CD4-positive, alpha-beta T cell treated with Interleukin-1 beta for 1 hour (primary cell): Measurements from ENCODE around the gene P2RX2.
"Not testable (repeated sequence)": the region's sequence is repeated elsewhere in the genome, so short reads cannot be mapped to it uniquely, and the experiment has no call there.

Experiments
- DNase-seq, 2 donors: peaks; one replicate each; pipeline ENCODE4 v3.0.0-alpha.2; 2020 to 2022

Gene P2RX2

DNA sequence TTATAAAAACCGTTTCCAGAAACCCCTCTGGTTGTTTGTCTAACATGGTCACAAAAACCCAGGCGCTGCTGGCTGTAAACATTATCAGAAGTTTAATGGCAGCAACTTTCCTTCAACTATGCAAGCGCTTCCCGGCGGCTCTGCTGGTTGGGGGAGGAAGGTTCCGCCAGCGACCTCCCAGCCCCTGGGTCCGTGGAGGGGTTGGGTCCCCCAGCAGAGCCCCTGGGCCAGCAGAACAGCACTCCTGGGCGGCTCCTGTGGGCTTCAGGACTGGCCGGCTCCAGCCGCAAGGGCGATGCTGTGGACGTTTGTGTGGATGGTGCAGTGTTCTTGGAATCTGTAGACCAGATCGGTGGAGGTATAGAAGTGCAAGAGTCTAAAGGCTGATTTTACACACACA lies 34.1 kb upstream of the P2RX2 start:
- no peak for DNase-seq

DNA sequence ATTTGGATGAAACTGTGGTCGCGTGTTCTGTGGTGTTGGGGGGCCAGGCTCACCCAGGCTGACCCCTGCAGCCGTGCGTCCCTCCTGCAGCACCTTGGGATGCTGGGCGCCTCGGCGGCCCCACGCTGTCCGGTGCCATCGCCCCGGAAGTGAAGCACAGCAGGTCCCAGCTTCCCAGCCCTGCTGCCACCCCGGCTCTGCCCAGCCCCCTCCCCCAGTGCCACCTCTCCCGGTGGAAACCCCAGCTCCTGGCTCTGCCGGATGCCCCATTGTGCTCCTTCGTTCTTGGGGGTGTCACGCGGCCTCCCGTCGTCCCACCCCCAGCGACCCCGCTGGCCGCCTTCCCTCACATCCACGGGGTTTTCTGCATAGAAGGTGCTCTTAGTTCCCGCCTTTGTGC lies 33.4 kb upstream of the P2RX2 start:
- DNase-seq = no peak

DNA sequence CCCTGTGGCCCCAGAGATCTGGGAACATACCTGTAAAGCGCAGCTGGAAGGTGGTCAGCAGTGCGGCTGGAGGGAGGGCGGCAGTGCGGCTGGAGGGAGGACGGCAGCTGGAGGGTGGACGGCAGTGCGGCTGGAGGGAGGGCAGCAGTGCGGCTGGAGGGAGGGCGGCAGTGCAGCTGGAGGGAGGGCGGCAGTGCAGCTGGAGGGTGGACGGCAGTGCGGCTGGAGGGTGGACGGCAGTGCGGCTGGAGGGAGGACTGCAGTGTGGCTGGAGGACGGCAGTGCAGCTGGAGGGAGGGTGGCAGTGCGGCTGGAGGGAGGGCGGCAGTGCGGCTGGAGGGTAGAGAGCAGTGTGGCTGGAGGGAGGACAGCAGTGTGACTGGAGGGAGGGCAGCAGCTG lies 31.6 kb upstream of the P2RX2 start:
- DNase-seq = no peak

DNA sequence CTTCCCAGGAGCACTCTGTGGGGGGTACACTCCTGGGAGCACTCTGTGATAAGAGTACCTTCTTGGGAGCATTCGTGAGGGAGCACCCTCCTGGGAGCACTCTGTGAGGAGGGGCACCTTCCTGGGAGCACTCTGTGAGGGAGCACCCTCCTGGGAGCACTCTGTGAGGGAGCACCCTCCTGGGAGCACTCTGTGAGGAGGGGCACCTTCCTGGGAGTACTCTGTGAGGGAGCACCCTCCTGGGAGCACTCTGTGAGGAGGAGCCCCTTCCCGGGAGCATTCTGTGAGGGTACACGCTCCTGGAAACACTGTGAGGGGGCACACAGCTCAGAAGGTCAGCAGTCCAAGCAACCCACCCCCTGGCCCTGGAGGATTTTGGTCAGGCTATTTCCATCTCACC lies 30.8 kb upstream of the P2RX2 start:
- no peak for DNase-seq

DNA sequence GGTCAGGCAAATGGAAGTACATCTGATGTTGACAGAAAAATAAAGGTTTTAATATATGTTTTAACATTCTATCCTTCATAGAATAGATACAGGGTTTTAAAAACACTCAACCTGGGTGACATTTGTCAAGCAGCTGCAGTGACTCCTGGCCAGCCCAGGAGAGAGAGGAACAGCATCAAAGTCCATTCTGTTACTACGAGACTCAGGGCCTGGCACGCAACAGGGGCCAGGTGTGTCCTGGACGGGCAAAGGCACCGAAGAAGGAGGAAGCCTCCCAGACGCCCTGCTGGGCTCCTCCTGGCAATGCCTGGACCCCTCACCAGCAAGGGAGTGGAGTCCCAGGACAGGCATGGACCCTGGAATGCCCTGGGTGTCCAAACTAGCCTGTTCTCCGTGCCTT lies 30.3 kb upstream of the P2RX2 start:
- no peak for DNase-seq

DNA sequence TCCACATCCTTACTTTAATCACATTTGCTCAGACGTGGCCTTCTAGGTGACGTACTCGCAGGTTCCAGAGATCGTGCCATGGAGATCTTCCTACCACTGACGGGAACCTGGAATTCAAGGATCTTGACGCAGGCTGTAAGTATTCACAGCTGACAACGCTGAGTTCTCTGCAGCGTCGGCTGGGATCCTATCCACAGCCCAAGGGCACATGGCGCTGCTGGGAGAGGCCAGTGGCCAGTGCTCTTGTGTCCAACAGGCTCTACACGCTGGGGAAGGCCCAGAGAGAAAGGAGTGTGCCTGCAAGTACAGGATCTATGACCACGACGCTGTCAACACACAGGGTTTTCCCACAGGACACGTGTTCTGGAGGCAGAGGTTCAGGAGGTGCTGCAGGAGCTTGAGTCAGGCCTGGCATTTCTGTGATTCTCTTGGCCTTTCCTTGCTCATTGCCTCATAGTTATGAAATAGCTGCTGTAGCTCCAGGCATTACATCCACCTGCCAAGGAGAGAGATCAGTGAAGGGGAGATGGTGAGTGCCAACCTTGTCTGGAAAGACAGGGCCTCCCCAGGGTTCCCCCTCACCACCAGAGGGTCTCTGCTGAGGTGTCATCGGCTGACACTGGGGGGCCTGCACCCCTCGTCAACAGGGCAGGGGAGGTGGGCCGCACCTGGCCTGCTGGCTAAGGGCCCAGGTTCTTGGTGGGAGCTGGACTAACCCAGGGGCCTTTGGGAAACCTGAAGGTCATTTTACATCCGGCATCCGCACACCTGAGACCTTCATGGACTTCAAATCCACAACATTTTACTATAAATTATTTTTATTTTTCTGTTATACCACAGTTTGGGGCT lies 29.5 kb upstream of the P2RX2 start:
- no peak for DNase-seq

DNA sequence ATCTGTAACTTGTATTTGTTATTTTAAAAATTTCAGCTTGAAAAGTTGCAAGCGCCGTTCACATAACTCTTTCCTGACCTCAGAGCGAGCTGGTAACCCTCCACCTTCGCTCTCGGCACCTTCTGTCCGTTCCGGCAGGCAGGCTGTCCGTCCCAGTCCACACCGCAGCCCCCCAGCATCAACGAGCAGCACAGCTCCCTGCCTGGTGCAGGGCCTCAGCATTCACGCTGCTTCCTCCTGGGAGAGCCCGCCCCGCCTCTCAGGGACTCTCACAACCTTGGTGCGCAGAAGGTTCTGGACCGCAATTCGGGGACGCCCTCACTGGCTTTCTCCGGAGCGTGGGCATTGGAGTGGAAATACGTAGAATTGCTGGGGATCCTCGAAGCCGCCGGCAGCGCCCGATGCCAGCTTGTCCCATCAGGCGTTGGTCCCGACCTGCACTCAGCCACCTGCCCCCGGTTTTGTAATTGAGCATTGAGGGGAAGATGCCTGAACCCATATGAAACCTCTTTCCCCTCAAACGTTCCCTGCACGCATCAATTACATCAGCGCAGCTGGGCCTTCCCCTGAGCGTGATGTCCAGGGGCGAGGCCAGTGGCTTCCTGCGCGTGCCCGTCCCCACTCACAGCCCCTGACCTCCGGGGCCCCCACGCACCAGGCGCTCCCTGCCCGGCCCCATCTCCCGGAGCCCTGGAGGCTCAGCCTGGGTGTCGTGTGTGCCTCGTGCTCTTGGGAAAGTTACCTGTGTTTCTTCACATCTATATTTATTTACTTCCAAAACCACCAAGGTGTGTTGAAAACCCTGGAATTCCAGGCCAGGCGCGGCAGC lies 27.3 kb upstream of the P2RX2 start:
- no peak for DNase-seq

DNA sequence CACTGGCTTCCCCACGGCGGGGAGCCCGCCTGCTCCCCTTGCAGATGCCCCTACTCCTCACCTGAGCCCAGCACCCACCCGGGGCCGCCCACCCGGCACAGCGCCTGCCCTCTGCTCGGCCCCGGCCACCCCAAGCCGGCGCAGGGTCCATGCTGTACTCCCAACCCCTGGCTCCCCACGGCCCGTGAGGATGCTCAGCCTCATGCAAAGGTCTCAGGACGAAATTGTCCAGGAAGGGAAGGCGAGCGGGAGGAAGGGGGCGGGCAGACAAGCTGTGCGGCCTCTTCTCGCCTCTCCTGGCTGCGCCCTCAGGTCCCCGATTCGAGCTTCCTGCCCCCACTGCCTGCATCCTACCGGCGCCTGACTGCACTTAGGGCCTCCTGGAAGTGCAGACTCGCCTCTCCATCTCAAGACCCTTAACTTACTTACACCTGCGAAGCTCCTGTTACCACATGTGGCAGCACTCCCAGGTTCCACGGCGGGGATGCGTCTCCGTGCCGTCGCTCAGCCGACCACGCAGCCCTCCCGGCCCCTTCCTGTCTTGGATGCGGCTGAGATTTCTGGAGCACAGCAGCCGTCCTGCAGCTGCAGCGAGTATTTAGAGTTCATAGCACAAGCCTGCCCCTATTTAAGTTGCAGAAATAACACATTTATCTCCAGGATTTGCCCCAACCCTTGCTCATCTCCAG lies 26.1 kb upstream of the P2RX2 start:
- DNase-seq = no peak

DNA sequence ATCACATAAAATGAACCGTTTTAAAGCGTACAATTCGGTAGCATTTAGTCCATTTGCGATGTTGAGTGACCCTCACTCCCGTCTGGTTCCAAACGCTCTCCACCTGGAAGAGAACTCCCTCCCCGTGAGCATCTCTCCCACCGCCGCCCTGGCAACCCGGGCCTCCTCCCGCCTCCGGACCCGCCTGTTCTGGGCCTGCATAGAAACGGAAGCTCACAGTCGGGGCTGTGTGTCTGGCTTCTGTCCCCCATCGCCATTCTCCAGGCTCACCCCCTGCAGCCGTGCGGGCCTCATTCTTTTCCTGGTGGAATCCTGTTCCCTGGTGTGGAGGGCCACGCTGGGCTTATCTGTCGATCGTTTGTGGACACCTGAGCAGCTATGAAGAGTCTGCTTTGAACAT lies 25.5 kb upstream of the P2RX2 start:
- no peak for DNase-seq

DNA sequence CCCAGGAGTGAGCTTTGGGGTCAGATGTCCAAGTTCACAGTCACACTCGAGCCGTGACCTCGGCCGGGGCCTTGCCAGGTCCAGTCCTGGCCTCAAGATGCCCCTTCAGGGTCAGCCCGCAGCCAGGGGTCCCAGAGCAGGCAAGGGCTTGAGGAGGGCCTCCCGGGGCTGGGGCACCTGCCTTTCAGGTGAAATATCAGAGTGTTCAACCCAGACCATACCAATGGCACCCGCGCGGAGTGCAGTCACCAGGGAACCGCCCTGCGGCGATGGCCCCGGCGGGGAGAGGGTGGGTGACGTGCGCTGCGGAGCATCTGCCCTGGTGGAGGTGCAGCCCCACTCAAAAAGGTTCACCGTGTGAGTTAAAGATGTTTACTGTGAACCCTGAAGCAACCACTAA lies 25.1 kb upstream of the P2RX2 start:
- no peak for DNase-seq

DNA sequence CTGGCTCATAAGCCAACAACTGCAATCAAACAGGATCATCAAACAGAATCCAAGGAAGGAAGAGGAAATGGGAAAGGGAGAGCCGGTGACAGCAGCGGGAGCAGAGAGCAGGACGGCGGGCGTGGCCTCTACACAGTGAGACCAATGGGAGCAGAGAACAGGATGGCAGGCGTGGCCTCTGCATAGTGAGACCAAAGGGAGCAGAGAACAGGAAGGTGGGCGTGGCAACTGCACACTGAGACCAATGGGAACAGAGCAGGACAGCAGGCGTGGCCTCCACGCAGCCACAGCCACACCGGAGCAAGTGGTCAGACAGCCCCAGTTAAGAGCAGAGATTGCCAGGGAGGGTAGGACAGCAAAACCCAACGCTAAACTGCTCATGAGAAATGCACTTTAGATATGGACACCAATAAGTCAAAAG lies 24.6 kb upstream of the P2RX2 start:
- peak in 1 of 2 donors; percentile 16 for DNase-seq

DNA sequence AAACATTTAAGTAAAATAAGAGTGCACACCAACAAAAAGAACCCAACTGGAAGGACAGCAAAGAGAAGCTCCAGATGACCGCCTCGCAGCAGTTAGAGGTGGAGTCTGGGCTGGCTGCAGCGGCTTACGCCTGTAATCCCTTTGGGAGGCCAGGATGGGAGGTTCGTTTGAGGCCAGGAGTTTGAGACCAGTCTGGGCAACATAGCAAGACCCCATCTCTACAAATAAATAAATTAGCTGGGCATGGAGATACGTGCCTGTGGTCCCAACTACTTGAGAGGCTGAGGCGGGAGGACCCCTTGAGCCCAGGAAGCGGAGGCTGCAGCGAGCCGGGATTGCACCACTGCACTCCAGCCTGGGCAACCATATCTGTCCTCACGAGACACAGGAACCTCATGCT lies 23.4 kb upstream of the P2RX2 start:
- no peak for DNase-seq

DNA sequence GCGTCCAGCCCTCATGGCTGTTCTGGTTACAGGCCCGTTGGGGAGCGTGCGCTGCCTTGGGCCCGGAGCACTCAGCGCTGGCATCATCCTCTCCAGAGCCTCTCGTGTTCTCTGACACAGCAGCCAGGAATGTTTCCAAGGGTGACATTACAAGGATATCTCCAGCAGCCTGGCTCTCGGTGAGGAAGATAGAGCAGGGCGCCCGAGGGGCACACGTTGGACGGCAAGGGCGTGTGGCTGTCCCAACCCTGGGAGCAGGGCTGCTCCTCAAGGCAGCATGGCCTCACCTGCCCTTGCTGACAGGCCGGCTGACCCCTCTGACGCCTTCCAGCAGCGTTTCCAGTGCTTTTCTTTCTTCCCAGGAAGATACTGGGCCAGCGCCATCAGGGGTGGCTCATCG lies 22.6 kb upstream of the P2RX2 start:
- no peak for DNase-seq

DNA sequence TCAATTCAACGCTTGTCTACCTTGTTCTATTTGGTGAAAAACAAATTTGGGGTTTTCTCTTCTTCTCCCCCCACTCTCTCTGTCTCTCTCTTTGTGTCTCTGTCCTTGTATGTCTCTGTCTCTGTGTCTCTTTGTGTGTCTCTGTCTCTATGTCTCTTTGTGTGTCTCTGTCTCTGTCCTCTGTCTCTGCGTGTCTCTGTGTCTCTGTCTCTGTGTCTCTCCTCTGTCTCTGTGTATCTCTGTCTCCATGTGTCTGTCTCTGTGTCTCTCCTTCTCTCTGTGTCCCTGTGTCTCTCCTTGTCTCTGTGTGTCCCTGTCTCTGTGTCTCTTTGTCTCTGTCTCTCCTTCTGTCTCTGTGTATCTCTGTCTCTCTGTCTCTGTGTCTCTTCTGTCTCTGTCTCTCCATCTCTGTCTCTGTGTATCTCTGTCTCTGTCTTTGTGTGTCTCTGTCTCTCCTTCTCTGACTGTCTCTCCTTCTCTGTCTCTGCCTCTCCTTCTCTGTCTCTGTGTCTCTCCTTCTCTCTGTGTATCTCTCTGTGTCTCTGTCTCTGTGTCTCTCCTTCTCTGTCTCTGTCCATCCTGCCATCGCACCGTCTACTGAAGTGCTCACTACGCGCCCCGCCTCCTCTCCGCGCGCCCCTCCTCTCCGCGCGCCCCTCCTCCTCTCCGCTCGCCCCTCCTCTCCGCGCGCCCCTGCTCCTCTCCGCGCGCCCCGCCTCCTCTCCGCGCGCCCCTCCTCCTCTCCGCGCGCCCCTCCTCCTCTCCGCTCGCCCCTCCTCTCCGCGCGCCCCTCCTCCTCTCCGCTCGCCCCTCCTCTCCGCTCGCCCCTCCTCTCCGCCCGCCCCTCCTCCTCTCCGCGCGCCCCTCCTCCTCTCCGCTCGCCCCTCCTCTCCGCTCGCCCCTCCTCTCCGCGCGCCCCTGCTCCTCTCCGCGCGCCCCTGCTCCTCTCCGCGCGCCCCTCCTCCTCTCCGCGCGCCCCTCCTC lies 21.0 kb upstream of the P2RX2 start:
- DNase-seq = peak; percentile 29 to 61

DNA sequence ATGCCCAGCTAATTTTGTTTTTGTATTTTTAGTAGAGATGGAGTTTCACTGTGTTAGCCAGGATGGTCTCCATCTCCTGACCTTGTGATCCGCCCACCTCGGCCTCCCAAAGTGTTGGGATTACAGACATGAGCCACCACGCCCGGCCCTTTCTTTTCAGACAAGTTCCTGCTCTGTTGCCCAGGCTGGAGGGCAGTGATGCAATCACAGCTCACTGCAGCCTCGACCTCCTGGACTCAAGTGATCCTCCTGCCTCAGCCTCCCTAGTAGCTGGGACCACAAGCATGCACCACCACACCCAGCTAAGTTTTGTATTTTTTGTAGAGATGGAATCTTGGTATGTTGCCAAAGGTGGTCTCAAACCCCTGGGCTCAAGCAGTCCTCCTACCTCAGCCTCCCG lies 19.1 kb upstream of the P2RX2 start:
- DNase-seq = not testable (repeated sequence)

DNA sequence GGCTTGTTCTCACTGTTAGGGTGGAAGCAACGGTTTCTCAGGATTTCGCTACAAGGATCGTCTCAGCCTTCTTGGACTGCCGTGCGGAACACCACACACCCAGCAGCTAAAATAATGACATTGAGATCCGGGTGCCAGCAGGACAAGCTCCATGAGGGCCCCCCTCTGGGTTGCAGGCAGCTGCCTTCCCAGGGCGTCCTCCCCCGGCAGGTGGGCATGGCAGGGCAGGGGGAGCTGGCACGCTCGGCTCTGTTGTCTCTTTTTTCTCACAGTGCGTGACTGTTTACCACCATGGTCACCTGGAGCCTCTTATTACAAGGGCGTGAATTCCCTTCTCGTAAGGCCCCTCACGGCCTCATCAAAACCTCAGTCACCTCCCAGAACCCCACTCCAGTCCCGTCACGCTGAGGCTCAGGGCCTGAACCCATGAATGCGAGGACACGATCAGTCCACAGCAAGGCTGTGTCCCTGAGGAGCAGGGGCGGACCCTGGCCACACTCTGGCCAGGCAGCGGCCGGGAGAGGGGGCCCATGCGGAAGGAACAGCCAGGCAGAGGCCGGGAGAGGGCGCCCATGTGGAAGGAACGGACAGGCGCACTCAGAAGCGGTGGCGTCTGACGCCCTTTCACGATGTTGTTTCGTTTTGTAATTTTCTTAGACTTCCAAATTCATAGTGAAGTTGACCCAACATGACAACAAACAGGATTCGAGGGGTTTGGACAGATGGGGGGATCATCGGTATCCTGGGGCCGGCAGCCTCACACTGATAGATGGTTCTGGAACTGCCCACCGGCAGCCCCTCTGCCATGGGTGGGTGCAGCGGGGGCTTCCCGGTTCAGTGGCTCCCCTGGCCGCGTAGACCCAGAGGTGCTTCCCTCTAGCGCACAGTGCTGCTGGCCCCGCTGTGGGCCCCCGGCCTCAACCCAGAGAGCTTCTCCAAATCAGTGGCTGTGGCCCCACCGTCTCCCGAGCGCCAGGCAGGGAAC lies 18.2 kb upstream of the P2RX2 start:
- DNase-seq = peak; percentile 38 to 39

DNA sequence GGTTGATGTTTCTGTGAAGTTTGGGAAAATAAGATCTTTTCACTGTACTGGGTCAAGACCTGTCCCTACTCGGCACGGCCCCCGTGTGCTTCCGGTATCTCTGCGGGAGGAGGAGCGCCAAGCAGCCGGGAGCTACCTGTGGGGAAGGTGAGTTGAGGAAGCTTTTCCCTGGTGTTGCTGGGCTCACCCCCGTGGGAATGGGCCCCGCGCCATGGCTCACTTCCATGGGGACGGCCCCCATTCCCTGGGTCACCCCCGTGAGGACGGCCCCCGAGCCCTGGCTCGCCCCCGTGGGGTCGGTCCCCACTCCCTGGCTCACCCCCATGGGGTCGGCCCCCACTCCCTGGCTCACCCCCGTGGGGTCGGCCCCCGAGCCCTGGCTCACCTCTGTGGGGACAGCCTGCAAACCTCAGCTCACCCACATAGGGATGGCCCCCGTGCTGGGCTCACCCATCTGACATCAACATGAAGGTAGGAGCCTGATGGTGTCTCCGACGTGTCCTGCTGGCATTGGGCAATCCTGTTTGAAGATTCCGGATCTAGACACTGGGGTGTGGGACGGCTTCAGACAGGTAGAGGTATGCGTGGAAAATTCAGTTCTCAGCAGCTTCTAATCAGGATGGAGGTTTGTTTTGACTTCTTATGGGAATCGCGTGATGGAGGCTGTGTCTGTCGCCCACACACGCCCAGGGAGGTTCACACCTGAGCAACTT lies 17.2 kb upstream of the P2RX2 start:
- DNase-seq = no peak

DNA sequence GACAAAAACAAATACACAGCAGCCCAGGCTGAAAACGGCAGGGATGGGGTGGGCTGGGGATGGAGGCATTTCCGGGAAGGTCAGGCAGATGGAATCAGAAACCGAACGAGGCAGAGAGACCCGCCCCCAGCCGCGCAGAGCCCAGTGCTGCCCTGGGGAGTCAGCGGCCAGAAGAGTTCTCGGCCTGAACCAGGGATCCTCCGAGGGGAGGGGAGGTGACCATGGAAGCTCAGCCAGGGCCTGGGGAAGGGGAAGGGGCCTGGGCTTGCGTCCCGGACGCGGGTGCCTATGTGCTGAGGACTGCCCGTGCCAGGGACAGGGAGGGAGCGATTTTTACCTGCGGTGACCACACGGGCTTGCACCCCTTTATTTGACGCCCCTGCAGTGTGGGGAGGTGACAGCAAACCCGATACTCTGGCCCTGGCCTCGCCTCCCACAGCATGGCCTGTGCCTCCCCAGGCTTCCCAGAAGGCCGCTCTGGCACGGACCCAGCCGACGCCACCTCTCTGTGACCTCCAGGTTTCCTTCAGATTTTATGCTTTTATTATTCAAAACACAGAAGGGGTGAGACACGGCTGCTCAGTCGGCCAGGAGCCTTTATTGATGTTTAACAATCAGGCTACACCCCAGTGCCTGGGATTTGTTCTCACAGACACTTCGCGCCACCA lies 15.9 kb upstream of the P2RX2 start:
- DNase-seq = no peak

DNA sequence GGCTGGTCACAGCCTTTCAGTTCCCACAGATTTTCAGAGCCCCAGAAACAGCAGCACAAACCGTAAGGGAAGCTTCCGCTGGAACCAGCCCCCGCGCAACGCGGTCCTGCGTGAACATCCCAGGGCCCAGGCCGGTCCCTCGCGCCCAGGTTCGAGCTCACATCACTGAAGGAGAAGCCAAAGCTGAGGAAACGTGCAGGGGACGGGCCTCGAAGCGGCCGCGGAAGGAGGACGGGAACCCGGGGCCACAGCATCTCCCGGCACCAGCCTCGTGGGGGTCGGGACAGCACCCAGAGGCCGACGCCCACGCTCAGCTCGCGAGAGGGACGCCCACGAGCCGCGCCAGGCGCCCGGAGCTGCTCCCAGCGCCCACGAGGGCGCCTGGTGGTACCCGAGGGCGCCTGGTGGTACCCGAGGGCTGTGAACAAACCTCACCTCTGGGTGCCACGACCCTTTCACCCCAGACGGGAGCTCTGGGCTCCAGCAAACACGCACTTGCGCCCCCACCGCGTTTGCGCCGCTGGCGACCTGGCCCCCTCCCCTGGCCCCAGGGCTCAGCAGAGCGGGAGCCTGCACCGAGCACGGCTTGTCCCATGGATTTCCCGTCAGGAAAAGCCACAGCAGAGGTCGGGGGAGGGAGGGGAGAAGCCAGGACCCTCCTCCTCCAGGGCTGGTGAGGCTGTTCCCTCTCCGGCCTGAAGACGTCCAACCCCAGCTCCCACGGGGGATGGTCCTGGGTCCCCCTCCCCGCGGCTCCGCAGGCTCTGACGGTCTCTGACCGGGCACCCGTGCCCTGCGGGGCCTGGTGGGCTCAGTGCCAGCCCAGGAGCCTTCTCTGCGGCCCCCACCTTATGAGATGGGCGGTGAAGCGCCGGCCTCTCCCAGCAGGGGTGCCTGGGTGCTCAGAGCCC lies 15.1 kb upstream of the P2RX2 start:
- no peak for DNase-seq
